Trophoblast cell (in vitro differentiated cells and primary cell): Measurements from ENCODE around the gene GDI2.
A peak's percentile ranks its signal among the peaks of the same experiment; 100 is the strongest.

ENCODE experiments used
- DNase-seq, 2 donors: peaks; one replicate each; pipeline ENCODE4 v3.0.0-alpha.2; 2016
- H2AFZ ChIP-seq: 2 replicates; pipeline ENCODE4 v1.6.1; 2013; ENCODE audit warnings: low read length, moderate library complexity, mild to moderate bottlenecking; ENCODE audit not compliant: insufficient read depth, poor library complexity
- H2AK5ac ChIP-seq: 2 replicates; pipeline ENCODE4 v1.6.1; 2013; ENCODE audit warnings: mild to moderate bottlenecking, low read length
- H2BK120ac ChIP-seq: 2 replicates; pipeline ENCODE4 v1.6.1; 2013; ENCODE audit warnings: low read length, mild to moderate bottlenecking, moderate library complexity; ENCODE audit not compliant: insufficient read depth, poor library complexity
- H2BK12ac ChIP-seq: 2 replicates; pipeline ENCODE4 v1.6.1; 2013; ENCODE audit warnings: mild to moderate bottlenecking, low read length, moderate library complexity
- H2BK5ac ChIP-seq: 2 replicates; pipeline ENCODE4 v1.6.1; 2013; ENCODE audit warnings: low read length, low read depth, moderate library complexity, mild to moderate bottlenecking; ENCODE audit not compliant: poor library complexity
- H3K14ac ChIP-seq: 2 replicates; pipeline ENCODE4 v1.6.1; 2013; ENCODE audit warnings: mild to moderate bottlenecking, low read length
- H3K18ac ChIP-seq: 2 replicates; pipeline ENCODE4 v1.6.1; 2013; ENCODE audit warnings: mild to moderate bottlenecking, low read length
- H3K23ac ChIP-seq: 2 replicates; pipeline ENCODE4 v1.6.1; 2013; ENCODE audit warnings: low read length
- H3K27ac ChIP-seq: 2 replicates; pipeline ENCODE4 v1.5.1; 2013; ENCODE audit warnings: low read depth, mild to moderate bottlenecking, inconsistent platforms, low read length, moderate library complexity
- H3K27me3 ChIP-seq: 2 replicates; pipeline ENCODE4 v1.6.1; 2013; ENCODE audit warnings: inconsistent platforms, mild to moderate bottlenecking, low read length, moderate library complexity; ENCODE audit not compliant: insufficient read depth
- H3K36me3 ChIP-seq, 2 experiments: 1 replicate in 1 of 2; 2 replicates in 1 of 2; pipeline ENCODE4 v1.6.1; 2013; ENCODE audit warnings: low read length in 2 of 2, mild to moderate bottlenecking in 2 of 2, moderate library complexity in 1 of 2; ENCODE audit not compliant: insufficient read depth in 2 of 2, control insufficient read depth in 1 of 2
- H3K4ac ChIP-seq: 2 replicates; pipeline ENCODE4 v1.6.1; 2013; ENCODE audit warnings: low read depth, mild to moderate bottlenecking, low read length, moderate library complexity
- H3K4me1 ChIP-seq, 2 experiments: 1 replicate in 1 of 2; 2 replicates in 1 of 2; pipeline ENCODE4 v1.6.1; 2013; ENCODE audit warnings: low read length in 2 of 2, mild to moderate bottlenecking in 2 of 2, moderate library complexity in 1 of 2; ENCODE audit not compliant: insufficient read depth in 2 of 2, control insufficient read depth in 1 of 2
- H3K4me2 ChIP-seq: 2 replicates; pipeline ENCODE4 v1.6.1; 2013; ENCODE audit warnings: inconsistent platforms, mild to moderate bottlenecking, low read length, moderate library complexity
- H3K4me3 ChIP-seq: 2 replicates; pipeline ENCODE4 v1.5.1; 2013; ENCODE audit warnings: mild to moderate bottlenecking, low read depth, low read length, inconsistent platforms
- H3K79me1 ChIP-seq: one replicate; pipeline ENCODE4 v1.6.1; 2013; ENCODE audit warnings: low read length
- H3K79me2 ChIP-seq: 2 replicates; pipeline ENCODE4 v1.6.1; 2013; ENCODE audit warnings: low read length, mild to moderate bottlenecking; ENCODE audit not compliant: control insufficient read depth, insufficient read depth, poor library complexity
- H3K9ac ChIP-seq: 2 replicates; pipeline ENCODE4 v1.6.1; 2013; ENCODE audit warnings: mild to moderate bottlenecking, low read length
- H3K9me3 ChIP-seq: 2 replicates; pipeline ENCODE4 v1.6.1; 2013; ENCODE audit warnings: low read depth, mild to moderate bottlenecking, control low read depth, inconsistent platforms, low read length; ENCODE audit not compliant: insufficient read depth
- H4K12ac ChIP-seq: 2 replicates; pipeline ENCODE4 v1.6.1; 2013; ENCODE audit warnings: low read depth, mild to moderate bottlenecking, low read length, moderate library complexity
- H4K8ac ChIP-seq: 2 replicates; pipeline ENCODE4 v1.6.1; 2013; ENCODE audit warnings: low read depth, mild to moderate bottlenecking, low read length, moderate library complexity
- H4K91ac ChIP-seq: one replicate; pipeline ENCODE4 v1.6.1; 2013; ENCODE audit warnings: low read depth, mild to moderate bottlenecking, low read length, moderate library complexity
- WGBS: extraction: QIAGEN DNeasy Blood & Tissue Kit; methylation state at CpG from one replicate; pipeline ENCODE4 v1.1.7; 2013; ENCODE audit warnings: missing lambda C conversion rate; ENCODE audit not compliant: insufficient read length, insufficient coverage; ENCODE audit errors: extremely low coverage; 5-methylcytosine and 5-hydroxymethylcytosine counted together

The GDI2 gene

GRCh38 chr10:5817322-5818047 is 4.3 kb upstream of the GDI2 start:
- Histone ChIP-seq H3K27me3 (no peaks in the 10 kb centered on the region), H3K4ac (no peak overlapping the region), H2AFZ (no peak overlapping the region), H3K27ac (no peak overlapping the region), H3K14ac (no peak overlapping the region), H3K9ac (no peak overlapping the region), H4K8ac (no peak overlapping the region), H2AK5ac (no peak overlapping the region), H4K91ac (no peak overlapping the region), H3K36me3 (no peaks in the 10 kb centered on the region), H2BK12ac (no peak overlapping the region), H3K18ac (no peak overlapping the region), H3K79me1 (peaks cover 12% of the 10 kb centered on the region), H3K4me1 (peaks cover 0 to 3% of the 10 kb centered on the region in 2 experiments), H2BK120ac (no peak overlapping the region), H4K12ac (no peak overlapping the region), H3K9me3 (no peaks in the 10 kb centered on the region), H3K4me3 (no peak overlapping the region), H3K23ac (no peak overlapping the region), H2BK5ac (no peak overlapping the region), H3K4me2 (no peak overlapping the region), H3K79me2 (peaks cover 10% of the 10 kb centered on the region)
- no CpG with 5 or more reads among the region's 4 CpGs for WGBS
- DNase-seq = no peak

- H2AFZ ChIP-seq = no peak overlapping the region
- H4K91ac ChIP-seq = no peak overlapping the region
- peaks cover 0 to 6% of the 10 kb centered on the region in 2 experiments for H3K4me1 ChIP-seq
- no peak overlapping the region for H3K27ac ChIP-seq
- no peak overlapping the region for H3K18ac ChIP-seq
- no peak overlapping the region for H4K8ac ChIP-seq
- no peak overlapping the region for H2AK5ac ChIP-seq
- H3K9ac ChIP-seq = no peak overlapping the region
- H3K4me3 ChIP-seq = no peak overlapping the region
- H3K79me1 ChIP-seq = peaks cover 12% of the 10 kb centered on the region
- H3K4me2 ChIP-seq = no peak overlapping the region
- H2BK12ac ChIP-seq = no peak overlapping the region
- no peaks in the 10 kb centered on the region for H3K27me3 ChIP-seq
- H3K23ac ChIP-seq = no peak overlapping the region
- H2BK120ac ChIP-seq = no peak overlapping the region
- H3K9me3 ChIP-seq = no peaks in the 10 kb centered on the region
- no peaks in the 10 kb centered on the region for H3K36me3 ChIP-seq
- no peak overlapping the region for H4K12ac ChIP-seq
- H3K4ac ChIP-seq = no peak overlapping the region
- no peak overlapping the region for H3K14ac ChIP-seq
- no peak overlapping the region for H2BK5ac ChIP-seq
- no peak for DNase-seq
- H3K79me2 ChIP-seq = peaks cover 15% of the 10 kb centered on the region
These were observed 2.9 kb upstream of the GDI2 start for GRCh38 chr10:5816170-5816569.

GRCh38 chr10:5814110-5815107 is 1.2 kb upstream of the GDI2 start:
- no peaks in the 10 kb centered on the region for H3K9me3 ChIP-seq
- peak overlapping the region; percentile 98 for H3K9ac ChIP-seq
- peak overlapping the region; percentile 97 for H4K91ac ChIP-seq
- peak overlapping the region; percentile 93 for H3K4me3 ChIP-seq
- H3K27ac ChIP-seq = peak overlapping the region; percentile 94
- no peak overlapping the region for H2BK12ac ChIP-seq
- no peak for DNase-seq
- H3K14ac ChIP-seq = peak overlapping the region; percentile 87
- H3K4me1 ChIP-seq = peaks cover 0 to 6% of the 10 kb centered on the region in 2 experiments
- peaks cover 12% of the 10 kb centered on the region for H3K79me1 ChIP-seq
- H2BK5ac ChIP-seq = peak overlapping the region; percentile 93
- H2AK5ac ChIP-seq = peak overlapping the region; percentile 35
- no peaks in the 10 kb centered on the region for H3K36me3 ChIP-seq
- peak overlapping the region; percentile 95 for H4K8ac ChIP-seq
- H2AFZ ChIP-seq = peak overlapping the region; percentile 50
- H3K79me2 ChIP-seq = peaks cover 16% of the 10 kb centered on the region
- peak overlapping the region; percentile 93 for H3K4ac ChIP-seq
- H3K4me2 ChIP-seq = peak overlapping the region; percentile 72
- peak overlapping the region; percentile 91 for H2BK120ac ChIP-seq
- peak overlapping the region; percentile 73 for H4K12ac ChIP-seq
- H3K23ac ChIP-seq = no peak overlapping the region
- WGBS = no CpG with 5 or more reads among the region's 12 CpGs
- H3K27me3 ChIP-seq = no peaks in the 10 kb centered on the region
- H3K18ac ChIP-seq = peak overlapping the region; percentile 87

GRCh38 chr10:5813091-5813340 is 218 bp downstream of the GDI2 start:
- H3K9me3 ChIP-seq = no peaks in the 10 kb centered on the region
- peak overlapping the region; percentile 96 for H3K4me3 ChIP-seq
- peaks cover 19% of the 10 kb centered on the region for H3K79me2 ChIP-seq
- peak overlapping the region; percentile 94 for H4K8ac ChIP-seq
- H3K4me1 ChIP-seq = peaks cover 0 to 7% of the 10 kb centered on the region in 2 experiments
- peak overlapping the region; percentile 81 for H2AFZ ChIP-seq
- peak overlapping the region; percentile 94 for H4K12ac ChIP-seq
- DNase-seq = no peak
- peak overlapping the region; percentile 91 for H2BK5ac ChIP-seq
- H2BK12ac ChIP-seq = no peak overlapping the region
- H3K23ac ChIP-seq = no peak overlapping the region
- peaks cover 12% of the 10 kb centered on the region for H3K79me1 ChIP-seq
- peak overlapping the region; percentile 91 for H2AK5ac ChIP-seq
- peak overlapping the region; percentile 97 for H3K14ac ChIP-seq
- H3K9ac ChIP-seq = peak overlapping the region; percentile 90
- peaks cover 4 to 5% of the 10 kb centered on the region in 2 experiments for H3K36me3 ChIP-seq
- no CpG with 5 or more reads among the region's 29 CpGs for WGBS
- H3K4ac ChIP-seq = peak overlapping the region; percentile 91
- no peaks in the 10 kb centered on the region for H3K27me3 ChIP-seq
- H3K27ac ChIP-seq = peak overlapping the region; percentile 91
- H3K18ac ChIP-seq = peak overlapping the region; percentile 98
- peak overlapping the region; percentile 79 for H2BK120ac ChIP-seq
- H4K91ac ChIP-seq = peak overlapping the region; percentile 96
- peak overlapping the region; percentile 65 for H3K4me2 ChIP-seq
